COLO668 (cell line): Measurements from ENCODE around the gene CFLAR.
"Not testable (repeated sequence)": the region's sequence is repeated elsewhere in the genome, so short reads cannot be mapped to it uniquely, and the experiment has no call there.

Source experiments
- DNase-seq: peaks from one replicate; lab custom pipeline; 2025; ENCODE audit not compliant: unreplicated experiment; lab: John Stamatoyannopoulos, UW

The CFLAR gene

GRCh38 chr2:201144101-201145051, 28.4 kb downstream of the CFLAR start:
- no peak for DNase-seq

GRCh38 chr2:201148434-201148990, 32.5 kb downstream of the CFLAR start:
- DNase-seq: no peak

DNA sequence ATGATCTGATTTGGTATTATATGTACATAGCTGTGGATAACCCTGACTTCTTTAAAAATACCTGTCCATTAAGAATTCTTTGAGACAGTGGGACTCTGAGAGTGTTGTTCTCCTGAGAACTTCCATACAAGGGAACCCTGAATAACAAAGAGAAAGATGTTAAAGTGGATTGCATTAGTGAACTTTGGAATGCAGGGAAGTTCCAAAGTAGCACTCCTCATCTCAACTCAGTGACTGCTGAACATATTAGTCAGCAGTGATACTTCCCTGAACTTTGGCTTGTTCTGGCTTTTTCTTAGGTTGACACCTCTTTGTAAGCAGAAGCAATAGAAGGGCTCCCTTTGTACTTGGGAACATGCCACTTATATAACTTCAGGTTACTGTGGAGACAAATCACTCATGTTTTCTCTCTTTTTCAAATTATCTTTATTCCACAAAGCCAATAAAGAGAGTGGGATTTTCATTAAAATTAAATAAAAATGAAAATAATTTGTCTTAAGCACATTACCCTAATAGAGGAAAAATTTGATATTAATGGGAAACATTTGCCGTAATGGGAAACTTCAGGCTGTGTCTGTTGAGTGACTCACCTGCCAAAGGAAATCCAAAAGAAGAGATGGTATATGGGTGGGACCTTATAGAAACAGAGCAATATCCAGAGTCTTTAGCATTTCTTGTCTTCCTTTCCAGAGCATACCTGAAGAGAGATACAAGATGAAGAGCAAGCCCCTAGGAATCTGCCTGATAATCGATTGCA, 33.3 kb downstream of the CFLAR start:
- DNase-seq: no peak

- not testable (repeated sequence) for DNase-seq
Observed at GRCh38 chr2:201149821-201150165, 33.8 kb downstream of the CFLAR start.

DNA sequence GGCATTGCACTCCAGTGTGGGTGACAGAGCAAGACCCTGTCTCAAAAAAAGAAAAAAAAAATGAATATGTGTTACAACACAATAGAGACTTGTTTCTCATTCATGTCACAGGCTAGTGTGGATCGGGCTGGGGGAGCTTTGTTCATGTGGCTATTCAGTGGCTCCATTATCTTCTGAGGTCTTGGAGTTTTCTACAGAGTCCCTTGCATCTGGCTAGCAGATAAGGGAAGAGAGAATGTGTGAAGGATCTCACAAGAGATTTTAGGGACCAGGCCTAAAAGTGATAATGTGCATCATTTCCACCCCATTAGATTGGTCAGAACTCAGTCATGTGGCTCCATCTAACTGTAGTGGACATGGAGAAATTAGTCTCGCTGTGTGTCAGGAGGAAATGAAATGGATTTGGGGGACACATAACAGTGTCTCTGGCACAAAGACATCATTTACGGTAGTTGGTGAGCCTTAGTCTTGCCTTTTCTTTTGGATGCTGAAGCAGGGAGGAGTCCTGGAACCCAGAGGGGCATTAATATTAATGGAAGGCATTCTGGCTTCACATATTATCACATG, 34.6 kb downstream of the CFLAR start:
- DNase-seq: no peak

DNA sequence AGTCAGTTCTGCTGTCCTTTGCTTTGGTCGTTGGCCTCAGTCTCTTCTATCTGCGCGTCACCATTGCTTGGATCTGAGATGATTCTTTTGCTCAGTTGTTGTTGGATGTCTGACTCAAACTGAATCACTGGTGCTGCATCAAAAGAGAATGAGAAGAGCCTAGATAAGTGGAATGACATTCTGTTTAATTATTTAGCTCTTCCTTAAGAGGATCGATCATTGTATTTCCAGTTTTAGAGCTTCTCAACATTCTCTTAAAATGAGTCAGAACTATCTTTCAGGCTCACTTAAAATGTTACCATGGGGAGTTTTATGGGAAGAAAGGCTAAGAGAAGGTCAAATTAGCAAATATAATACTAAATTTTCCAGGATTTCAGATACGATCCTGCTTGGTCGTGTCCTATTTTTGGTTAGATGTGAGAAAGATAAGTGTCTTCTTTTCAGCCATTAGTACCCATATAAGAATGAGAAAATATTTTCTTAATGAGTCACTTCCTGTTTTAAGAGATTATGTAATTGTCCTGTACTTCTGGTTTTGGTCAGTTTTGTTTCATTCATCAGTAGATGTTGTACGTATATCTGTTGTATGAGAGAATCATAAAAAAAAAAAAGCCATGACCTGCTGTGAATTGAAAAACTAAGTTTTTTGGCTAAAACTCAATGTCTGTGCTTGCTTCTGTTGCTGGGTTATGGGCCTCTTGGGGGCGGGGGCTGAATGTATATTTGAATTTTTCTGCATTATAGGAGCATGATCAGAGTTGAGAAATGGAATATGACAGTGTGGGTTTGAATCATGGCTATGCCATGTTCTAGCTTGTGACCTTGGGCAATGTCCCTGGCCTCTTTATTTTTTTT, 35.4 kb downstream of the CFLAR start:
- no peak for DNase-seq

DNA sequence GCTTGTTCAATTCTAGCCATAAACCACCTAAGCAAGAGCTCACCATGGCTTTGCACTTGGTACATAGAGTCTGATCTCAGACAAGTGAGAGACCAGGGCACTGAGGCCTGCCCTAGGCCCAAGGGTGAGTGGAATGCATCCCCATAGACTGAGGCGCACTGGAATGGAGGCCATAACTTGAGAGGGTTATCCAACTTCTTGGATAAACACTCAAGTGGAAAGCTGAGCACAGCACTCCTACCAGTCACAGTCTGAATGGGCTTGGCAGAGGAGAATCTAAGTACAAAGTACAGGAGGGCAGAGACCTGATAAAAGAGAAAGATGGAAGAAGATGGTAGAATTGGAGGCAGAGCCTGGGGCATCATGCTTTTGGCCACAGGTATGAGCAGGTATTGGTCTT, 36.6 kb downstream of the CFLAR start:
- no peak for DNase-seq

DNA sequence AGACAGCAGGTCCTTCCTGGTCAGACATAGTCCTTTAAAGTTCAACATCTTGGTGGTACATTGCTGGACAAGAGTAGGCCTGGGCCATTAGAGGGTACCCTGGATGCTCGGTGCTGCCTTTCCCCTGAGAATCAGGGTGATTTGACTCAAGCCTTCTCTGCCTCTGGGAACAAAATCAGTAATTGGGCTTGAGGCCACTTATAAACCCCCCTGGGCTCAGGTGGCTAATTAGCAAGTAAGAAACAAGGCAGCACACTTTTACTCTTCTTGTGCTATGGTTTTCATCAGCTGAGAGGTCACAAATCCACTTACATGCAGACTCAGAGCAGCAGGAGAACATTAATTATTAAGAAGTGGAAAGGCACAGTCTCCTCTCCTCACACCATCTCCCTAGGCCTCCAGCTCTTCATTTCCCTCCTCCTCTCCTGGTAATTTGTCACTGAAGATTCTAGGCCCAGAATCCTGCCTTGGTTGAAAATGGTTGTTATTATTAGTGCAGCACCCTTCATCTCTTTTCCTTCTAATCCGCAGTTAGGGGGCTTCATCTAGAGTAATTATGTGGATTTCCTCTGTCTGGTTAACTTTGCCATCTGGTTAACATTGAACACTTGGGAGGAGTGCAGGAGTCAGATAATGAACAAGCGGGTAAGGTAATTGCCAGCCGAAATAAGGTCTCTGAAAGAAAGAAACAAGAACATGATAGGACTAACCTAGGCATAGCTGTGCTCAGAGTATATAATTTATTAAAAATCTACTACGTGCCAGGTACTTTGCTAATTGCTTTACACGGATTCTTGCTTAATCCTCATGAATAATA, 37.2 kb downstream of the CFLAR start:
- DNase-seq: no peak

GRCh38 chr2:201154615-201155399, 38.8 kb downstream of the CFLAR start:
- DNase-seq: no peak

GRCh38 chr2:201156036-201156435, 40.1 kb downstream of the CFLAR start:
- DNase-seq: no peak

DNA sequence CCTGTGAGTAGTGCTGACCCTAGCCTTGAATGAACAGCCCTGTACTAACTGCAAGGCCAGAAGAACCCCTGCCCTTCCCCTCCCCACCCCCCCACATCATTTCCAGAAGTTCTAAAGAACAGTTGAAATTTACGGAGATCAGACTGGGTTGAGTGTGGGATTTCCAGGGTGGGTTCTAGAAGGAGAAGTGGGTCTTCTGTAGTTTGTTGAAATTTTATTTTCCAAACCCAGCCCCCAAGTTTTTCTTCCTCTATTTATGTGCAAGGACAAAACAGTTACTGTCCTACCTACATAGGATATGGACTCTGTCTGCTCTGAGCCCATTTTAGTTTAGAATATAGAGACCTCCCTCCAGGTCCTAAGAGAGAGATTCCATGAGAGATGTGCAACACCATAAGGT, 40.7 kb downstream of the CFLAR start:
- DNase-seq: no peak

- no peak for DNase-seq
Observed at GRCh38 chr2:201157694-201158093, 41.7 kb downstream of the CFLAR start.

- peak; percentile 22 for DNase-seq
Observed at GRCh38 chr2:201158111-201158929, 42.4 kb downstream of the CFLAR start.

GRCh38 chr2:201164166-201164565, 48.2 kb downstream of the CFLAR start:
- DNase-seq: no peak

DNA sequence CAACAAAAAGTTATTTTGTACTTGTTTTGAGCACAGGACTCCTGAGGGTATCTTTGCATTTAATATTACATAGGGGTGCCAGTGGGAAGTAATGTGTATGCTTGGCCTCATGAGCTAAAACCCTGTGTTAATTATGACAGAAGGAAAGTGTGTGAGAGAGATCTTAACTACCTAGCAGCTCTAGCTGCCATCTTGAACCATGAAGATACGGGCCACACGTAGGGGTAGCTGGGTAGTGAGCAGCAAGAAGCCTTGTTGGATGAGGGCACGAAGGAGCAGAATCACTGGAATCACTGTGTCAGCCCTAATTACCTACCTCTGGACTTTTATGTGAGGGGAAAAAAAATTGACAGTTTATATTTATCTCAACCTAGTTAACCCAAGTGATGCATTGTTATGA, 51.6 kb downstream of the CFLAR start:
- no peak for DNase-seq

GRCh38 chr2:201168496-201168895, 52.5 kb downstream of the CFLAR start:
- not testable (repeated sequence) for DNase-seq

DNA sequence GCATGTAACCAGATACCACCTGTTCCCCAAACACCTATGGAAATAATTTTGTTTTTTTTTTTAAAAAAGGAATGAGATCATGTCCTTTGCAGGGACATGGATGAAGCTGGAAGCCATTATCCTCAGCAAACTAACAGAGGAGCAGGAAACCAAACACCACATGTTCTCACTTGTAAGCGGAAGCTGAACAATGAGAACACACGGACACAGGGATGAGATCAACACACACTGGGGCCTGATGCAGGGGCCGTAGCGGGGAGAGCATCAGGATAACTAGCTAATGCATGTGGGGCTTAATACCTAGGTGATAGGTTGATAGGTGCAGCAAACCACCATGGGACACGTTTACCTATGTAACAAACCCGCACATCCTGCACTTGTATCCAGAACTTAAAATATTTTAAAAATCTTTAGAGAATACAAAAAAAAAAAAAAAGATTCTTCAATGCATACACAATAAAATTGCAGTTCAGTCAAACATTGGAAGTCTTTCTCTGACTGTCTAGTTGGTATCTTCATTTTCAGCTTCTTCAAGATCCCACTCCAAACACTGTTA, 55.4 kb downstream of the CFLAR start:
- no peak for DNase-seq

- DNase-seq: no peak
Observed at GRCh38 chr2:201172279-201172678, 56.3 kb downstream of the CFLAR start.
